ENCODE measurements around the gene RPL4.
"Not testable (repeated sequence)": the region's sequence is repeated elsewhere in the genome, so short reads cannot be mapped to it uniquely, and the experiment has no call there.

RPL4 gene

GRCh38 chr15:66474135-66474534 lies 30.5 kb downstream of the RPL4 start:
- Histone ChIP-seq H3K36me3 (no peaks in the 10 kb centered on the region; the same call in 1 of the 2 replicates), H3K4me1 (no peaks in the 10 kb centered on the region; the same call in 1 of the 2 replicates), H3K9me3 (no peaks in the 10 kb centered on the region), H3K4me3 (ENCODE audit: low read depth, low read length) (no peak overlapping the region), H3K27me3 (no peaks in the 10 kb centered on the region)
- TF ChIP-seq CTCF (IDR thresholded peaks at IDR 0.05; ENCODE audit: low read depth, low read length): no peak
- no peak for DNase-seq

GRCh38 chr15:66472176-66472999 lies 32.3 kb downstream of the RPL4 start:
- TF ChIP-seq CTCF (IDR thresholded peaks at IDR 0.05; ENCODE audit: low read depth, low read length): no peak
- no peak for DNase-seq
- Histone ChIP-seq H3K9me3 (no peaks in the 10 kb centered on the region), H3K4me3 (ENCODE audit: low read depth, low read length) (no peak overlapping the region), H3K4me1 (no peaks in the 10 kb centered on the region; the same call in 1 of the 2 replicates), H3K36me3 (no peaks in the 10 kb centered on the region; the same call in 1 of the 2 replicates), H3K27me3 (no peaks in the 10 kb centered on the region)

GRCh38 chr15:66470825-66471224 lies 33.8 kb downstream of the RPL4 start:
- not testable (repeated sequence) for H3K36me3 ChIP-seq; DNase-seq; H3K4me3 ChIP-seq (ENCODE audit: low read depth, low read length); H3K9me3 ChIP-seq; H3K27me3 ChIP-seq; H3K4me1 ChIP-seq

GRCh38 chr15:66467162-66468040 lies 37.3 kb downstream of the RPL4 start:
- not testable (repeated sequence) for H3K27me3 ChIP-seq; H3K9me3 ChIP-seq; DNase-seq; H3K4me3 ChIP-seq (ENCODE audit: low read depth, low read length); H3K4me1 ChIP-seq; H3K36me3 ChIP-seq

GRCh38 chr15:66465294-66465693 lies 39.4 kb downstream of the RPL4 start:
- H3K4me3 ChIP-seq (ENCODE audit: low read depth, low read length); H3K9me3 ChIP-seq; H3K36me3 ChIP-seq; H3K4me1 ChIP-seq; H3K27me3 ChIP-seq; DNase-seq: not testable (repeated sequence)

GRCh38 chr15:66462627-66463026 lies 42.0 kb downstream of the RPL4 start:
- H3K27me3 ChIP-seq: no peaks in the 10 kb centered on the region
- no peak overlapping the region for H3K4me3 ChIP-seq (ENCODE audit: low read depth, low read length)
- H3K9me3 ChIP-seq: no peaks in the 10 kb centered on the region
- no peak for DNase-seq
- H3K36me3 ChIP-seq: no peaks in the 10 kb centered on the region; the same call in 1 of the 2 replicates
- TF ChIP-seq CTCF (IDR thresholded peaks at IDR 0.05; ENCODE audit: low read depth, low read length): no peak
- no peaks in the 10 kb centered on the region for H3K4me1 ChIP-seq

GRCh38 chr15:66461917-66462316 lies 42.7 kb downstream of the RPL4 start:
- no peak for TF ChIP-seq CTCF (IDR thresholded peaks at IDR 0.05; ENCODE audit: low read depth, low read length)
- H3K27me3 ChIP-seq: no peaks in the 10 kb centered on the region
- no peak for DNase-seq
- no peak overlapping the region for H3K4me3 ChIP-seq (ENCODE audit: low read depth, low read length)
- no peaks in the 10 kb centered on the region for H3K4me1 ChIP-seq
- H3K36me3 ChIP-seq: no peaks in the 10 kb centered on the region; the same call in 1 of the 2 replicates
- no peaks in the 10 kb centered on the region for H3K9me3 ChIP-seq

- not testable (repeated sequence) for H3K9me3 ChIP-seq; H3K36me3 ChIP-seq; H3K4me3 ChIP-seq (ENCODE audit: low read depth, low read length); H3K27me3 ChIP-seq; DNase-seq; H3K4me1 ChIP-seq
These were observed 43.4 kb downstream of the RPL4 start for GRCh38 chr15:66461294-66461693.
